Heart left ventricle (tissue), 16 donors: ENCODE measurements around the gene PILRB. TPM values are rescaled to one million over a fixed set of nuclear protein-coding genes. Genes with fewer than 3 reads are reported as not detected.
"Not testable (repeated sequence)": the region's sequence is repeated elsewhere in the genome, so short reads cannot be mapped to it uniquely, and the experiment has no call there.

Source experiments
- ATAC-seq, 4 donors: fragments of 200-7000 bp; cut with Tn5 transposase; one replicate each; pipeline ENCODE4 v1.9.1; 2020 to 2022; ENCODE audit warnings: moderate library complexity in 4 of 4, mild to moderate bottlenecking in 3 of 4, moderate number of reproducible peaks in 1 of 4
- DNase-seq, 5 donors: peaks; one replicate each; pipeline ENCODE4 v3.0.0-alpha.2; 2020
- H3K27ac ChIP-seq, 12 donors: fragments of 200-600 bp; sonication (generic) in 4 of 12; one replicate each; pipeline versions ENCODE4 v1.5.0 to v1.8.0; 2016 to 2022; ENCODE audit warnings: mild to moderate bottlenecking in 2 of 12
- H3K27me3 ChIP-seq, 9 donors: fragments of 200-600 bp; sonication (generic) in 2 of 9; one replicate each; pipeline versions ENCODE4 v1.5.1 to v1.8.0; 2016 to 2022; ENCODE audit warnings: mild to moderate bottlenecking in 3 of 9
- H3K36me3 ChIP-seq, 9 donors: fragments of 200-600 bp; sonication (generic) in 2 of 9; one replicate each; pipeline versions ENCODE4 v1.5.0 to v1.8.0; 2018 to 2022; ENCODE audit warnings: mild to moderate bottlenecking in 2 of 9
- H3K4me1 ChIP-seq, 12 donors: fragments of 200-600 bp; sonication (generic) in 4 of 12; one replicate each; pipeline versions ENCODE4 v1.5.0 to v1.8.0; 2016 to 2022; ENCODE audit warnings: mild to moderate bottlenecking in 3 of 12
- H3K4me3 ChIP-seq, 12 donors: fragments of 200-600 bp; sonication (generic) in 4 of 12; one replicate each; pipeline versions ENCODE4 v1.5.0 to v1.8.0; 2017 to 2022; ENCODE audit warnings: mild to moderate bottlenecking in 9 of 12, moderate library complexity in 4 of 12
- H3K9me3 ChIP-seq, 12 donors: fragments of 200-600 bp; sonication (generic) in 4 of 12; one replicate each; pipeline versions ENCODE4 v1.5.0 to v1.8.0; 2016 to 2022; ENCODE audit warnings: mild to moderate bottlenecking in 1 of 12
- CTCF ChIP-seq, 12 donors: fragments of 200-600 bp; sonication (generic) in 4 of 12; IDR thresholded peaks; one replicate each; pipeline versions ENCODE4 v1.5.0 to v1.8.0; 2018 to 2022; ENCODE audit warnings: antibody characterized with exemption in 12 of 12, mild to moderate bottlenecking in 5 of 12
- POLR2A ChIP-seq, 2 donors: fragments of 450-650 bp; IDR thresholded peaks; one replicate each; pipeline ENCODE4 v1.6.1; 2017; ENCODE audit warnings: antibody characterized with exemption in 2 of 2, mild to moderate bottlenecking in 2 of 2, moderate library complexity in 2 of 2
- WGBS, 4 donors: extraction: QIAGEN DNeasy Blood & Tissue Kit in 2 of 4; methylation state at CpG; one replicate each; pipeline versions ENCODE4 v1.1.5 to v1.1.7; 2013 to 2018; 5-methylcytosine and 5-hydroxymethylcytosine counted together
- intact Hi-C, 10 donors: fragments of 100-400 bp; cut with DNase I; formaldehyde crosslinking; loops; one replicate each; pipeline versions ENCODE4 v1.11.1 to v1.14.2; 2022
- polyA plus RNA-seq, 2 donors: library from polyadenylated mRNA; stranded (reverse); fragments of 200-250 nt; gene quantifications; one replicate each; pipeline ENCODE4 v1.2.3, GENCODE V29; 2013
- total RNA-seq, 9 donors: library from RNA; depleted of rRNA in 2 of 9; stranded (reverse); fragments of >200 nt in 2 of 9; fragmentation: NEBNext Ultra II Directional in 3 of 9; extraction: Animal tissue kit (Norgen Biotek cat#: 25700) in 3 of 9; gene quantifications; one replicate each; pipeline versions ENCODE4 v1.1.0 to v1.2.4, GENCODE V29; 2016 to 2023
- donor health status: ischemic (EF 13 %, LVEDD 7.1; RV severe dilation, severe dysfunction).
- donor health status: healthy with polysubstance abuse.
- donor health status: DM: no; HTN: yes; CAD: no.
- donor health status: DM: no; HTN: no; CAD: no.
- donor health status: ischemic (EF 25% LVEDD 6.9; RV normal size, moderate dysfunction).
- donor health status: ischemic (EF 25% LVEDD 5.7; RV mildly dilated, moderate dysfunction).
- donor health status: healthy.
- donor health status: DM: yes; HTN: yes; CAD: no.
- donor health status: ischemic (EF 35%, LVEDD 5.7; RV mildly dilated, moderate dysfunction).
- donor health status: nonischemic (EF 11% LVEDD 7.7; RV severe dilation, severe dysfunction).
- donor health status: DM: yes; HTN: yes; CAD: no.
- donor health status: PGD.
- donor health status: ischemic (EF 29% LVEDD 5.4; RV normal size, mild dysfunction).
- donor health status: nonischemic (EF 23%, LVEDD 6.1; RV moderate dilation, normal function).

PILRB gene
- total and polyA plus RNA-seq, 11 donors: 6.2 to 24.2 (median 10.0) TPM

GRCh38 chr7:100344124-100344559 lies 13.8 kb upstream of the PILRB start:
- peaks cover 0 to 23% (median 13%) of the 10 kb centered on the region in 12 donors for H3K4me1 ChIP-seq
- not testable (repeated sequence) for DNase-seq, H3K4me3 ChIP-seq, H3K27me3 ChIP-seq, H3K9me3 ChIP-seq, ATAC-seq
- H3K36me3 ChIP-seq: peaks cover 0 to 79% (median 49%) of the 10 kb centered on the region in 9 donors
- peak overlapping the region in 4 of 12 donors; percentile 47 to 76 (median 69) for H3K27ac ChIP-seq
- WGBS, 4 donors: 85 to 93% (median 89%) methylated on average over 3 of the region's 4 CpGs
- intact Hi-C loops: loop anchor here in 3 of 10 donors (2.0 to 10.0 kb wide), 4 partner anchors 129 to 211 kb away; partner anchors contain the start of genes LAMTOR4 (in 1 of the 3) and PVRIG (in 1 of the 3)
- TF ChIP-seq CTCF (IDR thresholded peaks at IDR 0.05): peak in 3 of 12 donors; percentile 14 to 31 (median 29)

- peak overlapping the region in 10 of 12 donors; percentile 31 to 76 (median 54) for H3K27ac ChIP-seq
- H3K9me3 ChIP-seq, H3K27me3 ChIP-seq, H3K4me3 ChIP-seq: not testable (repeated sequence)
- peaks cover 0 to 23% (median 13%) of the 10 kb centered on the region in 12 donors for H3K4me1 ChIP-seq
- H3K36me3 ChIP-seq: peaks cover 0 to 79% (median 52%) of the 10 kb centered on the region in 9 donors
- WGBS, 4 donors: 51 to 64% (median 57%) methylated on average over 9 to 10 of the region's 13 CpGs
- DNase-seq (peak in 1 of 5 donors; percentile 48), ATAC-seq (peak; percentile 45 to 87 (median 84))
- intact Hi-C loops: loop anchor here in 3 of 10 donors (2.0 to 10.0 kb wide), 4 partner anchors 130 to 212 kb away; partner anchors contain the start of genes LAMTOR4 (in 1 of the 3) and PVRIG (in 1 of the 3)
- TF ChIP-seq CTCF (IDR thresholded peaks at IDR 0.05): peak; percentile 1 to 52 (median 34)
These were observed 13.2 kb upstream of the PILRB start for GRCh38 chr7:100344560-100345287.

GRCh38 chr7:100345288-100345672 lies 12.6 kb upstream of the PILRB start:
- intact Hi-C loops: loop anchor here in 3 of 10 donors (2.0 to 10.0 kb wide), 4 partner anchors 130 to 212 kb away; partner anchors contain the start of genes LAMTOR4 (in 1 of the 3) and PVRIG (in 1 of the 3)
- Histone ChIP-seq H3K27ac (peak overlapping the region in 7 of 12 donors; percentile 31 to 76 (median 63)), H3K4me1 (peaks cover 0 to 23% (median 13%) of the 10 kb centered on the region in 12 donors), H3K36me3 (peaks cover 0 to 83% (median 53%) of the 10 kb centered on the region in 9 donors)
- DNase-seq: peak; percentile 73 to 87 (median 82)
- H3K9me3 ChIP-seq, H3K27me3 ChIP-seq, H3K4me3 ChIP-seq: not testable (repeated sequence)
- whole genome bisulfite sequencing, 4 donors: 0 to 8% (median 1%) methylated on average over 2 to 3 of the region's 5 CpGs
- TF ChIP-seq CTCF (IDR thresholded peaks at IDR 0.05): peak; percentile 35 to 69 (median 56)
- peak in 3 of 4 donors; percentile 47 to 77 (median 70) for ATAC-seq

- Histone ChIP-seq H3K27me3 (no peaks in the 10 kb centered on the region), H3K36me3 (peaks cover 0 to 87% (median 66%) of the 10 kb centered on the region in 9 donors), H3K9me3 (no peaks in the 10 kb centered on the region), H3K4me3 (no peak overlapping the region), H3K4me1 (peaks cover 0 to 23% (median 13%) of the 10 kb centered on the region in 12 donors), H3K27ac (no peak overlapping the region)
- no peak for DNase-seq
- intact Hi-C loops: loop anchor here in 2 of 10 donors (10.0 kb wide), 3 partner anchors 132 to 212 kb away; partner anchors contain the start of genes LAMTOR4 (in 1 of the 2) and PVRIG (in 1 of the 2)
- ATAC-seq: no peak
- TF ChIP-seq CTCF (IDR thresholded peaks at IDR 0.05) (no peak), POLR2A (IDR thresholded peaks at IDR 0.05) (no peak)
These were observed 11.0 kb upstream of the PILRB start for GRCh38 chr7:100346921-100347320.
